ENCODE measurements around the gene ADGRD1.
"Not testable (repeated sequence)": the region's sequence is repeated elsewhere in the genome, so short reads cannot be mapped to it uniquely, and the experiment has no call there.

Gene ADGRD1

DNA sequence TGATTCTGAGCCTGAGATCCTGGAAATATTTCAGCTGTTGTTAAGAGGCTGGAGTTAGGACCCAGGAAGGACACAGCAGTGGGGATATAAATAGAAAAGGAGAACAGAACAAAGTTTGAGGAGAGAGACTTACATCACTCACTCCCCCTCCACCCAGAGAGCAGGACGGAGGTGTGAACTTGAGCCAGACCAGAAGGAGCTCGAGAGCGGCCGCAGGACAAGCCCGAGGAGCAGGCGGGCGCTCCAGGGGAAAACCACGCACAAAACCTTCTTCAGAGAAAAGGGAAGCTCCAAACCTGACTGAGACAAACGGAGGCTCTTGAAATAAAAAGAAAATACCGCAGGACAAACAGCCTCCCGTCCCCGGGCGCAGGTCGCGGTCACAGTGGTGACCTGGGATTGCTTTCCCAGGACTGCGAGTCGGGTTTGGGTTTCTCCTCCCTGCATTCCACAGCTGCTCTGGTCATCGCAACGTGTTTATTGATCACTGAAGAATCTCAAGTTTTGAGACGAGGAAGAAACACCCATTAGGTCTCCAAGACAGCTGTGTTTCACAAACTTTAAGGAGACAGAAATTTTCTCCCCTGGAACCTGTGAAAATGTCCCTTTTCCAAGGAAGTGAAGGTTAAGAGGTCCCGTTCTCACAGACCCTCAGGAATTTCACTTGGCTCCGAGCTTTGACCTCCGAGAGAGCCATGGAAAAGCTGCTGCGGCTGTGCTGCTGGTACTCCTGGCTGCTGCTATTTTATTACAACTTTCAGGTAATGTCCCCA lies at the start of gene ADGRD1:
Gene ADGRD1, plus strand, starts transcription at position 137 of the 773 bp plus-strand sequence. Its CDS starts 559 bp downstream, at position 696.
- peak; percentile 34 for DNase-seq

GRCh38 chr12:130904064-130904463 lies 49.6 kb upstream of the ADGRD1 start:
- DNase-seq, result no peak

DNA sequence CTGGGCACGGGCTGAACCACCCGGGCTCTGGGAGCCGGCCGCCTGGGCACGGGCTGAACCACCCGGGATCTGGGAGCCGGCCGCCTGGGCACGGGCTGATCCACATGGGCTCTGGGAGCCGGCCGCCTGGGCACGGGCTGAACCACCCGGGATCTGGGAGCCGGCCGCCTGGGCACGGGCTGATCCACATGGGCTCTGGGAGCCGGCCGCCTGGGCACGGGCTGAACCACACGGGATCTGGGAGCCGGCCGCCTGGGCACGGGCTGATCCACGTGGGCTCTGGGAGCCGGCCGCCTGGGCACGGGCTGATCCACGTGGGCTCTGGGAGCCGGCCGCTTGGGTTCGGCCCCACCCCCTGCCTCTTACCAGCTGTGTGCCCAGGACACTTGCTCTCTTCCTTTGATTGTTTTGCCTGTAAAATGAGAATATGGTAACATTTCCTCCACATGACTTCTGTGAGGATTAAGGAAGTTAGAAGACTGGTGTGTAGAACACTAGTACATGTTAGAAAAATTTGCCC lies 48.7 kb upstream of the ADGRD1 start:
- not testable (repeated sequence) for DNase-seq

- DNase-seq, result no peak
Measured at GRCh38 chr12:130909111-130909510, 44.6 kb upstream of the ADGRD1 start.

GRCh38 chr12:130911193-130911592 lies 42.5 kb upstream of the ADGRD1 start:
- no peak for DNase-seq

DNA sequence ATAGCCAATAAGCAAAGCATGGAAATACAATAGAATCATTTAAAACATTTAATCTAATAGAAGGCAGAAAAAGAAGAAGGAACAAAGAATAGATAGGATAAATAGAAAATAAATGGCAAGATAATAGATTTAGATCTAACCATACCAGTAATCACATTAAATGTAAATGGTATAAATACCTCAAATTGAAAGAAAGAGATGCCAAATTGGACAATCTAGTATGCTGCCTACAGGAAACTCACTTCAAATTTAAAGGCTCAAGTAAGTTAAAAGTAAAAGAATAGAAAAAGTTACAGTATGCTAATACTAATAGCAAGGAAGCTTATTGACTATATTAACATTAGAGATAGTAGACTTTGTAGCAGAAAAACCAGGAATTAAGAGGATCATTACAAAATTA lies 41.8 kb upstream of the ADGRD1 start:
- DNase-seq, result no peak

DNA sequence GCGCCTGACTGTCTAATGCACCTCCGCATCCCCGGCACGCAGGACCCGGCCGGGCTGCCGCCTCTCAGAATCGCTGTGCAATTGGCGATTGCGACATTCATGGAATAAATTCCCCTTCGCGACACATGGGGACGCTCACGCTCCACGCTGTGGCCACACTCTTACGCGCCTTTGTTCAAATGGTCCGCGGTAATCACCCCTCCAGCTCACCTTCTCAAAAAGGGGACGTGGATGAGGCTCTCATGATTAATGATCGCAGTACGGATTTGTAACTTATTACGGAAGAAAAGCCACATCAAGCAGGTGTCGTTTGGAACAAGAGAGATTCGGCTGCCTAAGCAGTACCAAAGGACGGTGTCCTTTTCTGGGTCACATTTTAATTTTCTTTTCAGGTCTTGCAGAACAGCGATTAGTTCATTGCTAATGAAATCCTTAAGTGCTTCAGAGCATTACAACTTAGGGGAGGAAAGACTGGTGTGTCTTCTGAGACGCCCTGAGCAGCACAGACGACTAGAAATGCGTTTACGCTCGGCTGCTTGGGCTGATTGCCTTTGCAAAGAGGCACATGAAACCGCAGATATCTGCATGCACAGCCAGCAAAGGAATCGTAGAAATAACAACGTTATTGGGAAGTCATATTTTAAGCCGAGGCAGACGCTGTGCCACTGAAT lies 37.3 kb upstream of the ADGRD1 start:
- DNase-seq, result peak; percentile 52

DNA sequence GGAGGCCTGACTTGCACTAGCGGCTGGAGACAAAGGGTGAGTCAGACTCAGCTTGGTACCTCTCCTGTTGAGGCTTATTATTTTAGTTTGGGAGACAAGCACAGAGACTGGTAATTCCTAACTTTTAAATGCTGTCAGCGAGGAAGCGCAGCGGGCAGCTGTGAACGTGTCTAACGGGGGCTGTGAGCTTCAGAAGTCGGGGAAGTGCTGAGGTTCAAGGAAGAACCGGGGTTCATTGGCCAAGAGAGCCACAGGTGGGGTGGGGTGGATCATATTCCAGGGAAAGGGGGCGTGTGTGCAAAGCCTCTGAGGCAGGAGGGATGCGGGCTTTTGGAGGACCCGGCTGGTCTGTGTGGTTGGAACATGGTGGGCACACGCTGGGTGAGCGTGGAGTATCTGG lies 36.1 kb upstream of the ADGRD1 start:
- DNase-seq, result no peak

DNA sequence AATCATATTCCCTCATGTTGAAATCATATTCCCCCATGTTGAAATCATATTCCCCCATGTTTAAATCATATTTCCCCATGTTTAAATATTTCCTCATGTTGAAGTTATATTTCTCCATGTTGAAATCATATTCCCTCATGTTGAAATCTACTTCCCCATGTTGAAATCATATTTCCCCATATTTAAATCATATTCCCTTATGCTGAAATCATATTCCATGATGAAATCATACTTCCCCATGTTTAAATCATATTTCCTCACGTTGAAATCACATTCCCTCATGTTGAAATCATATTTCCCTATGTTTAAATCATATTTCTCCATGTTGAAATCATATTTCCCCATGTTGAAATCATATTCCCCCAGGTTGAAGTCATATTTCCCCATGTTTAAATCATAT lies 34.6 kb upstream of the ADGRD1 start:
- DNase-seq, result no peak

GRCh38 chr12:130920119-130920703 lies 33.5 kb upstream of the ADGRD1 start:
- DNase-seq, result no peak

DNA sequence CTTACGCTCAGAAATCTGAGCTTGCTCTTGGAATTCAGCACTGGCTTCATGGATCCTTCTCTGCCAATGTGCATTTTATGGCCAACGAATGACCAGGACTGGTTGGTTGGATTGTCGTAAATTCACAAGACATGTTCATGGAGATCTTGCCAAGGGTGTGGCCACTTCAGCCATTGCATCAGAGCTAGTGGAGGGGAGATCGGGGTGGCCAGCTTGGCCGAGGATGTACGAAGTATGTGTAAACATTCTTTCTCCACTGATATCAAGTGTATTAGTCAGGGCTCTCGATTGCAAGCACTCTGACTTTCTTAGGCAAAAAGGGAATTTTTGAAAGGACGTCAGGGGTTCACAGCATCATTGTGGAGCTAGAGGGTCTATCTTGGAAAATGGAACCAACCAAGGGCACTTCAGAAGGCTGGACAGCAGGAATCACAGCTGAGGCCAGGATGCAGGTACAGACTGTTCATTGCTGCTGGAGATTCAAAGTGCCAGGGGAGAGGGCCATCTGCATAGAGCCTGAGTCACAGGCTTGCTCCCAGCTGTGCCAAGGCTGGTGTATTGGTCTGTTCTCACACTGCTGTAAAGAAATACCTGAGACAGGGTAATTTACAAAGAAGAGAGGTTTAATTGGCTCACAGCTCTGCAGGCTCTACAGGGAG lies 32.9 kb upstream of the ADGRD1 start:
- peak; percentile 42 for DNase-seq

- DNase-seq, result no peak
Measured at GRCh38 chr12:130922511-130922953, 31.2 kb upstream of the ADGRD1 start.

- no peak for DNase-seq
Measured at GRCh38 chr12:130924966-130925665, 28.6 kb upstream of the ADGRD1 start.

GRCh38 chr12:130925666-130926015 lies 28.1 kb upstream of the ADGRD1 start:
- DNase-seq, result no peak

GRCh38 chr12:130929363-130929762 lies 24.3 kb upstream of the ADGRD1 start:
- DNase-seq, result peak; percentile 32

DNA sequence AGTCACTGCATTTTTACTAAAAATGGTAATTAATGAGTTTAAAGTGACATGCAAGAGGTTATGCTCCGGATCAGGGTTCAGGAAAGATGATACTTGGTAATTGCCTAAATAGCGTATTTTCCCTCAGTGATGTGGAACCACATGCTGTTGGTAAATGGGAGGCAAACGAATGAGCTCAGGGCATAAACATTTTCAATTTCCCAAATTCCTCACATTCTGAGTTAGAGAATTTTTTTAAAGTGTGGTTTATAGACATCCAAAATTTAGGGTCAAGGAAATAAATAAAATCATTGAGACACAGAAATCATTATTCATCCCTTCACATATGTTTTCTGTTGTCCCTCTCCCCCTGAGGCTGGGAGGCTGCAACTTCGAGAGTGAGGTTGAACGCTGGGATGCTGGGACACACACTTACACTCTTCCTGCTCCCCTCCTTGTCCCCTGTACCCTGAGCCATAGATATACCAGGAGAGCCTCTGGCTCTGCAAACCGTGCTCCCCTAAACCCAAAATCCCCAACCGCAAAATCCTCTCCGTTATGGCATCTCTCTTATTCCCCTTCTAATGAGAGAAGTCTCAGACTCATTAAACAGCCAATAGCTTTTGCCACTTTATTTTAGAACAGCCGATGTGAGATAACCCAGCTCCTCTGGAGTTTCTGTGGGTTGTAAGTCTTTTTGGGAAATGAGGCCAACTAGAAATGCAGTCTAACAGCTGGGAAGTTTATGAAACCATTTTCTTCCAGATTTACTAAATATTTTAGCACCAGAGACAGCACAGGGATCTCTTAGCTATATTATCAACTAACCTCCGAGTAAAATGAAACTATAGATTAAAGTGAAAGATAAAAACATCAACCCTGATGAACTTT lies 21.4 kb upstream of the ADGRD1 start:
- peak; percentile 76 for DNase-seq

DNA sequence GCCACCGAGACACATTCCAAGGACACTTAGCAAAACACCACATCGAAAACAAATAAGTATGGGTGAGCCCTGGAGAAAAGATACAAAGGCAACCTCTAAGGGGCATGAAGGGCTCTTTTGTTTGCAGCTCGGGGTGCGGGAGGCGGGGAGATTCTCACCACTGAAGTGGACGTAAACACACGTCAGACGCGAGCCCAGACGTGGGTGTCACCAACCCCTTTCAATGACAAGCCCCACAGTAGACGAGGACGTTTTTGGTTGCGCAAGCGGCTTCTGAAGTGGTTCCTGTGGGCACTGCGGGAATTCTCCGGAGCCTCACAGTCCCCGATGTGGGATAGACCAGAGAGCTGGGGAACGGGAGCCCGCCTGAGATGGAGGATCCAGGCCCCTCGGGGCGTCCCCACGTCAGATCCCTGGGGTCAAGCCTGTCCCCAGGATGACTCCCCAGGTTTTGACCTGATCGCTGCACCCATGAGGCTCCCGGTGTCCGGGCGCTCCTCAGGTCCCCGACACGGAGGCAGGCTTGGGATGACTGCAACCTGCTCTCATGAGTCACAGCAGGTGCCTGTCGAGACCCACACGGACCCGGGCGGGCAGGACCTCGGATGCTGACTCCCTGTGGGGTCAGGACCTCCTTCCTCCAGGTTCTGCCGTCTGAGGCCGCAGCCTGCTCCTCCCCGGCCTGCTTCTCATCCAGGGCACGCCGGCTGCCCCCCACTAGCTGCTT lies 20.3 kb upstream of the ADGRD1 start:
- no peak for DNase-seq

DNA sequence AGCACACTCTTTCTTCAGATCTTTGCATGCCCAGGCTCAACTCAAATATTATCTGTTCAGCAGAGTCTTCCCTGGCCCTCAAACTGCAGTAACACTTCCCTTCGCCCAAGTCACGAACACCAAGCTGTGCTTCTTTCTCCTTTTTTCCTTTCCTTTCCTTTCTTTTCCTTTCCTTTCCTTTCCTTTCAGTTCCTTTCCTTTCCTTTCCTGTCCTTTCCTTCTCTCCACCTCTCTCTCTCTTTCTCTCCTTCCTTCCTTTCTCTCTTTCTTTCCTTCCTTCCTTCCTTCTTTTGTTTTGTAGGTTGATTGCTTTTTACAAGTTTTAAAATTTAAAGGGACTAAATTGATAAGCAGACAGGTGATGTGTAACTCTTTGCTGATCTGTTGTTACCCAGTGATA lies 19.0 kb upstream of the ADGRD1 start:
- no peak for DNase-seq

GRCh38 chr12:130936561-130936960 lies 17.1 kb upstream of the ADGRD1 start:
- DNase-seq, result no peak

DNA sequence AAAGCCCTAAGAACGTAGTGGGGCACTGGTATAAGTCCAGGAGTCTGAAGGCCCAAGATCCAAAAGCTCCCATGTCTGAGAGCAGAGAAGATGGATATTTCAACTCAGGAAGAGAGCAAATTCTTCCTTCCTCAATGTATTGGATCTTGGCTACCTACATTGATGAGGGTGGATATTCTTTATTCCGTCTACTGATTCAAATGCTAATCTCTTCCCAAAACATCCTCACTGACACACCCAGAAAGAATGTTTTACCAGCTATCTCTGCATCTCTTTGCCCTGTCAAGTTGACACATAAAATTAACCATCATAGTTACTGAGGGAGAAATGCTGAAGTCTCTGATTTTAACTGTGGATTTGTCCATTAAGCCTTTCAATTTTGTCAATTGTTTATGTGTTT lies 16.6 kb upstream of the ADGRD1 start:
- DNase-seq, result no peak

DNA sequence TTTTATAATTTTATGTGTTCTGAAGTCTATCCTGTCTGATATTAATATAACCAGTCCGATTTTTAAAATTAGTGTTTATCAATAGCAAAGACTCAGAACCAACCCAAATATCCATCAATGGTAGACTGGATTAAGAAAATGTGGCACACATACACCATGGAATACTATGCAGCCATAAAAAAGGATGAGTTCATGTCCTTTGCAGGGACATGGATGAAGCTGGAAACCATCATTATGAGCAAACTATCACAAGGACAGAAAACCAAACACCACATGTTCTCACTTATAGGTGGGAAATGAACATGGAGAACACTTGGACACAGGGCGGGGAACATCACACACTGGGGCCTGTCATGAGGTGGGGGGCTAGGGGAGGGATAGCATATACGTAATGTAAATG lies 16.2 kb upstream of the ADGRD1 start:
- not testable (repeated sequence) for DNase-seq

Data from fibroblast of skin of right quadriceps (primary cell).